GM12801 (cell line): ENCODE data around the gene EYA2.

Experiments
- TF ChIP-seq, protein P1 (sequence below): IDR thresholded peaks from one replicate; pipeline ENCODE4 v1.5.1; 2011; ENCODE audit warnings: control low read depth; ENCODE audit not compliant: insufficient read length; ENCODE audit errors: extremely low read depth

The EYA2 gene

GRCh38 chr20:46943861-46944591, 49.4 kb downstream of the EYA2 start:
- TF ChIP-seq, protein P1, sequence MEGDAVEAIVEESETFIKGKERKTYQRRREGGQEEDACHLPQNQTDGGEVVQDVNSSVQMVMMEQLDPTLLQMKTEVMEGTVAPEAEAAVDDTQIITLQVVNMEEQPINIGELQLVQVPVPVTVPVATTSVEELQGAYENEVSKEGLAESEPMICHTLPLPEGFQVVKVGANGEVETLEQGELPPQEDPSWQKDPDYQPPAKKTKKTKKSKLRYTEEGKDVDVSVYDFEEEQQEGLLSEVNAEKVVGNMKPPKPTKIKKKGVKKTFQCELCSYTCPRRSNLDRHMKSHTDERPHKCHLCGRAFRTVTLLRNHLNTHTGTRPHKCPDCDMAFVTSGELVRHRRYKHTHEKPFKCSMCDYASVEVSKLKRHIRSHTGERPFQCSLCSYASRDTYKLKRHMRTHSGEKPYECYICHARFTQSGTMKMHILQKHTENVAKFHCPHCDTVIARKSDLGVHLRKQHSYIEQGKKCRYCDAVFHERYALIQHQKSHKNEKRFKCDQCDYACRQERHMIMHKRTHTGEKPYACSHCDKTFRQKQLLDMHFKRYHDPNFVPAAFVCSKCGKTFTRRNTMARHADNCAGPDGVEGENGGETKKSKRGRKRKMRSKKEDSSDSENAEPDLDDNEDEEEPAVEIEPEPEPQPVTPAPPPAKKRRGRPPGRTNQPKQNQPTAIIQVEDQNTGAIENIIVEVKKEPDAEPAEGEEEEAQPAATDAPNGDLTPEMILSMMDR: no peak

GRCh38 chr20:46945465-46945864, 50.8 kb downstream of the EYA2 start:
- TF ChIP-seq, protein P1: no peak

- TF ChIP-seq, protein P1: no peak
These were observed 51.6 kb downstream of the EYA2 start for GRCh38 chr20:46946181-46946624.

- TF ChIP-seq, protein P1: no peak
These were observed 52.2 kb downstream of the EYA2 start for GRCh38 chr20:46946796-46947195.

DNA sequence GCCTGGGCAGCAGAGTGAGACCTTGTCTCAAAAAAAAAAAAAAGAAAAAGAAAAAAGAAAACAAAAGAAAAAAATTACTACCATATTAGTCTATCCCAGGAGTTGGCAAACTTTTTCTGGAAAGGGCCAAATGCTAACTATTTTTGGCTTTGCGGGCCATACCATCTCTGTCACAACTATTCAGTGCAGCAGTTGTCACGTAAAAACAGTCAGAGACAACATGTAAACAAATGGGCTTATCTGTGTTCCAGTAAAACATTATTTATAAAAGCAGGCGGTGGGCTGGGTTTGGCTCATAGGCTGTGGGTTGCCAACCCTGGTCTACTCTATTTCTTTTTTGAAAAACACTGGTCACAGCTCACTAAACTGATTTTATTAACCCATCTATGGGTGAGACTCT, 53.4 kb downstream of the EYA2 start:
- TF ChIP-seq, protein P1: no peak

DNA sequence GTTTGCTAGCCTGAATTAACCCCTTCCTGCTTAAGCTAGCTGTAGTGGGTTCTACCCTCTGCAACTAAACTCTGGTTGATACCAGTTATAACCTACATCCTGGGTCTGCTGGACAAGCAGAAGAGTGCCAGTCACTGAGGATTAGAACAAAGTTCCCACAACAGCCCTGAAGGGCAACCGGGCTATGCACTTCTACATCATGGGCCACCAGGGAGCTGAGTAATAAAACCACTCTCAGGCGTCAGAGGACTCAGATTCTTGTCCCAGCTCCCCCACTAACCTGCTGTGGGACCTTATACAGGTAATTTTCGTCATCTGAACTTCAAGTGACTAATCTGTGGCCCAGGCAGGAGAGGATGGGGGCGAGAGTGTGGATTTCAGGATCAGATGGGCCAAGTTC, 56.8 kb downstream of the EYA2 start:
- TF ChIP-seq, protein P1: no peak

- TF ChIP-seq, protein P1: no peak
These were observed 57.3 kb downstream of the EYA2 start for GRCh38 chr20:46951840-46952497.
